GM21529 (cell line): Measurements from ENCODE around the gene NLGN3.

ENCODE experiments used
- ATAC-seq: cut with Tn5 transposase; IDR thresholded peaks from one replicate; pipeline ENCODE4 v1.9.1; 2021; ENCODE audit not compliant: unreplicated experiment

Gene NLGN3

GRCh38 chrX:71118032-71118984 is 26.3 kb upstream of the NLGN3 start, which contains the start of gene MED12:
Gene MED12 (plus strand): TSS chrX:71118596. CDS start chrX:71118755, 159 bp downstream.
- peak; percentile 92 for ATAC-seq

- ATAC-seq: peak; percentile 16
Observed at GRCh38 chrX:71118985-71119535, 25.6 kb upstream of the NLGN3 start.

- ATAC-seq: no peak
Observed at GRCh38 chrX:71128166-71128833, 16.3 kb upstream of the NLGN3 start.

- ATAC-seq: peak; percentile 83
Observed at GRCh38 chrX:71128915-71129765, 15.5 kb upstream of the NLGN3 start.

GRCh38 chrX:71131510-71131909 is 13.1 kb upstream of the NLGN3 start:
- no peak for ATAC-seq

- ATAC-seq: no peak
Observed at GRCh38 chrX:71140440-71140839, 4.2 kb upstream of the NLGN3 start.

GRCh38 chrX:71143508-71143907 is 1.1 kb upstream of the NLGN3 start:
- no peak for ATAC-seq

- no peak for ATAC-seq
Observed at GRCh38 chrX:71147496-71148277, 3.0 kb downstream of the NLGN3 start.

- ATAC-seq: no peak
Observed at GRCh38 chrX:71148278-71148663, 3.6 kb downstream of the NLGN3 start.

- no peak for ATAC-seq
Observed at GRCh38 chrX:71151366-71151765, 6.7 kb downstream of the NLGN3 start.

- ATAC-seq: no peak
Observed at GRCh38 chrX:71154196-71154595, 9.6 kb downstream of the NLGN3 start.

GRCh38 chrX:71154641-71155040 is 10.0 kb downstream of the NLGN3 start:
- ATAC-seq: no peak

GRCh38 chrX:71158603-71159002 is 14.0 kb downstream of the NLGN3 start:
- no peak for ATAC-seq

- no peak for ATAC-seq
Observed at GRCh38 chrX:71159335-71159734, 14.7 kb downstream of the NLGN3 start.

- ATAC-seq: no peak
Observed at GRCh38 chrX:71160475-71160874, 15.8 kb downstream of the NLGN3 start.

GRCh38 chrX:71162981-71163380 is 18.3 kb downstream of the NLGN3 start:
- ATAC-seq: no peak

- no peak for ATAC-seq
Observed at GRCh38 chrX:71164071-71164470, 19.4 kb downstream of the NLGN3 start.

- ATAC-seq: no peak
Observed at GRCh38 chrX:71166461-71166860, 21.8 kb downstream of the NLGN3 start.

- no peak for ATAC-seq
Observed at GRCh38 chrX:71167031-71167781, 22.6 kb downstream of the NLGN3 start.
